ENCODE data around the gene FOXP2. TPM values are rescaled to one million over a fixed set of nuclear protein-coding genes. Genes with fewer than 3 reads are reported as not detected.

Gene FOXP2
- total and polyA plus RNA-seq, 10 donors: 0.09 to 5.9 (median 1.3) TPM

GRCh38 chr7:114628362-114628761, 213.7 kb downstream of the FOXP2 start:
- H3K27ac ChIP-seq: no peak overlapping the region
- TF ChIP-seq POLR2A (IDR thresholded peaks at IDR 0.05) (no peak), POLR2AphosphoS5 (IDR thresholded peaks at IDR 0.05) (no peak), CTCF (IDR thresholded peaks at IDR 0.05 in 8 of 11, conservative IDR thresholded peaks at IDR 0.05 in 3 of 11) (no peak)
- no peaks in the 10 kb centered on the region for H3K27me3 ChIP-seq (replicated peaks in 1 of 7)
- no peak for DNase-seq
- WGBS, 5 donors: 68 to 80% (median 71%) methylated on average over 2 of the region's 2 CpGs
- no peaks in the 10 kb centered on the region for H3K36me3 ChIP-seq
- intact Hi-C loops (cut with DNase I; ENCODE audit: low total_unique reads): no loop called here
- no peak overlapping the region for H3K4me3 ChIP-seq
- no peaks in the 10 kb centered on the region for H3K4me1 ChIP-seq
- no peaks in the 10 kb centered on the region for H3K9me3 ChIP-seq

- H3K4me1 ChIP-seq: no peaks in the 10 kb centered on the region
- DNase-seq: no peak
- no peaks in the 10 kb centered on the region for H3K36me3 ChIP-seq
- WGBS, 5 donors: 84 to 95% (median 90%) methylated on average over 3 of the region's 3 CpGs
- H3K27me3 ChIP-seq (replicated peaks in 1 of 7): no peaks in the 10 kb centered on the region
- H3K27ac ChIP-seq: no peak overlapping the region
- TF ChIP-seq CTCF (IDR thresholded peaks at IDR 0.05 in 8 of 11, conservative IDR thresholded peaks at IDR 0.05 in 3 of 11) (no peak), POLR2A (IDR thresholded peaks at IDR 0.05) (no peak), POLR2AphosphoS5 (IDR thresholded peaks at IDR 0.05) (no peak)
- intact Hi-C loops (cut with DNase I; ENCODE audit: low total_unique reads): no loop called here
- no peaks in the 10 kb centered on the region for H3K9me3 ChIP-seq
- no peak overlapping the region for H3K4me3 ChIP-seq
These were observed 215.1 kb downstream of the FOXP2 start for GRCh38 chr7:114629762-114630161.

GRCh38 chr7:114630201-114630990, 215.8 kb downstream of the FOXP2 start:
- Histone ChIP-seq H3K4me1 (no peaks in the 10 kb centered on the region), H3K27me3 (replicated peaks in 1 of 7) (no peaks in the 10 kb centered on the region), H3K4me3 (no peak overlapping the region), H3K36me3 (no peaks in the 10 kb centered on the region), H3K27ac (no peak overlapping the region), H3K9me3 (no peaks in the 10 kb centered on the region)
- WGBS, 5 donors: 73 to 81% (median 74%) methylated on average over 7 of the region's 7 CpGs
- DNase-seq: no peak
- no peak for TF ChIP-seq CTCF (IDR thresholded peaks at IDR 0.05 in 8 of 11, conservative IDR thresholded peaks at IDR 0.05 in 3 of 11)
- TF ChIP-seq POLR2A (IDR thresholded peaks at IDR 0.05): no peak
- TF ChIP-seq POLR2AphosphoS5 (IDR thresholded peaks at IDR 0.05): no peak
- intact Hi-C loops (cut with DNase I; ENCODE audit: low total_unique reads): no loop called here

GRCh38 chr7:114631249-114631822, 216.7 kb downstream of the FOXP2 start:
- H3K4me1 ChIP-seq: no peaks in the 10 kb centered on the region
- intact Hi-C loops (cut with DNase I; ENCODE audit: low total_unique reads): no loop called here
- no peaks in the 10 kb centered on the region for H3K36me3 ChIP-seq
- TF ChIP-seq POLR2AphosphoS5 (IDR thresholded peaks at IDR 0.05): no peak
- no peak for TF ChIP-seq POLR2A (IDR thresholded peaks at IDR 0.05)
- no peak for TF ChIP-seq CTCF (IDR thresholded peaks at IDR 0.05 in 8 of 11, conservative IDR thresholded peaks at IDR 0.05 in 3 of 11)
- 77 to 92% (median 85%) methylated on average over 3 of the region's 3 CpGs for WGBS, 5 donors
- DNase-seq: no peak
- H3K27ac ChIP-seq: no peak overlapping the region
- no peaks in the 10 kb centered on the region for H3K27me3 ChIP-seq (replicated peaks in 1 of 7)
- H3K9me3 ChIP-seq: no peaks in the 10 kb centered on the region
- H3K4me3 ChIP-seq: no peak overlapping the region
